ENCODE measurements around the gene CMA1.
"Not testable (repeated sequence)": the region's sequence is repeated elsewhere in the genome, so short reads cannot be mapped to it uniquely, and the experiment has no call there.

CMA1 gene

DNA sequence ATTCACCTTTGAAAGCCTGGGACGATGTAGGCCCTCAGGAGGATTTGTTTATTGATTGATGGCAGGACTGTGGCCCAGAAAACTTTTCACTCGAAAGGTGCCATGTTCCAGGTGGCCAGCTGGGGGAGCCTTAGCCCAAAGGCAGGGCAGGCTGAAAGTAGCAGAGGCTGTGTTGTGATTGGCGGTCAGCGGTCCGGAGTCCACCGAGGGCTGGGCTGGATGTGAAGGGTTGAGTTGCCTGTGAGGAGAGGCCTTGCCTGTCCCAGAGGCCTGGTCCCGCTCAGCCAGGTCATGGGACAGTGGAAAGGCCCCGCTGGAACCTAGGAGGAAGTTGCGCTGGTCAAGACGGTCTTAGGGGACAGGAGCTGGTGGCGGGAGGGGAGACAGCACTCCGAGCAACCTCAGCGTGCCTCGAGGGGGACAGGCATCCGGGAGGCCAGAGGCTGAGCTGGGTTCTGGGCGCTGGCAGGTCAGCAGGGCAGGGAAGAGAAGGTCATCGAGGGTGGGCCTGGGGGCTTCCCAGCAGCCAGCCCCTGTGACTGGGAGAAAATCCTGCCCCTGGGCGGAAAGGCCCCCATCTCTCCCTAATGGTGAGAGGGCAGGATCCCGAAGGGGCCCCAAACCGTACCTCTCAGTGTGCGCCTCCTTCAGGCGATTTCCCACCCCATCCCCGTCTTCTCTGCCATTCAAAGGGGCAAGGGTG lies 26.3 kb downstream of the CMA1 start:
- no peak overlapping the region for H3K4me3 ChIP-seq (ENCODE audit: low read depth, low read length)
- TF ChIP-seq CTCF (conservative IDR thresholded peaks at IDR 0.05; ENCODE audit: low read depth, low read length), result peak; percentile 75
- DNase-seq (ENCODE audit: low read depth), result peak; percentile 33

GRCh38 chr14:24479999-24480398 lies 28.1 kb downstream of the CMA1 start:
- DNase-seq (ENCODE audit: low read depth); H3K4me3 ChIP-seq (ENCODE audit: low read depth, low read length): not testable (repeated sequence)

GRCh38 chr14:24475261-24475660 lies 32.8 kb downstream of the CMA1 start:
- no peak for TF ChIP-seq CTCF (conservative IDR thresholded peaks at IDR 0.05; ENCODE audit: low read depth, low read length)
- no peak overlapping the region for H3K4me3 ChIP-seq (ENCODE audit: low read depth, low read length)
- DNase-seq (ENCODE audit: low read depth), result no peak

GRCh38 chr14:24473211-24473610 lies 34.9 kb downstream of the CMA1 start:
- TF ChIP-seq CTCF (conservative IDR thresholded peaks at IDR 0.05; ENCODE audit: low read depth, low read length), result no peak
- no peak overlapping the region for H3K4me3 ChIP-seq (ENCODE audit: low read depth, low read length)
- DNase-seq (ENCODE audit: low read depth), result no peak

GRCh38 chr14:24470450-24470849 lies 37.6 kb downstream of the CMA1 start:
- not testable (repeated sequence) for DNase-seq (ENCODE audit: low read depth); H3K4me3 ChIP-seq (ENCODE audit: low read depth, low read length)

DNA sequence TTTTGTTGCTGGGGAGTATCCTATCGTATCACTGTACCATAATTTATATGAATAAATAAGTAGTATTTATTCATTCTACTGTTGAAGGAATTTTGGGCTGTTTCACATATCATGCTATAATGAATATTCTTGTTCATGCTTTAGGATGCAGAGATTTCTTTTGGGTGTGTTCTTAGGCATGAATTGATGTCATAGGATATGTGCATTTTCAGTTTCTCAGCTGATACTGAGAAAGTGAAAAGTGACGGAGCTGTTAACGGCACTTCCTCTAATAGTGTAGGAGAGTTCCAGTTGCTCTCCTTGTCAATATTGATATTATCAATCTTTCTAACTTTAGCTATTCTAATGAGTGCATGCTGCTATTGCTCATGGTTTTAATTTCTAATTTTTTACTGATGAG lies 42.3 kb downstream of the CMA1 start:
- DNase-seq (ENCODE audit: low read depth), result no peak
- TF ChIP-seq CTCF (conservative IDR thresholded peaks at IDR 0.05; ENCODE audit: low read depth, low read length), result no peak
- H3K4me3 ChIP-seq (ENCODE audit: low read depth, low read length), result no peak overlapping the region

DNA sequence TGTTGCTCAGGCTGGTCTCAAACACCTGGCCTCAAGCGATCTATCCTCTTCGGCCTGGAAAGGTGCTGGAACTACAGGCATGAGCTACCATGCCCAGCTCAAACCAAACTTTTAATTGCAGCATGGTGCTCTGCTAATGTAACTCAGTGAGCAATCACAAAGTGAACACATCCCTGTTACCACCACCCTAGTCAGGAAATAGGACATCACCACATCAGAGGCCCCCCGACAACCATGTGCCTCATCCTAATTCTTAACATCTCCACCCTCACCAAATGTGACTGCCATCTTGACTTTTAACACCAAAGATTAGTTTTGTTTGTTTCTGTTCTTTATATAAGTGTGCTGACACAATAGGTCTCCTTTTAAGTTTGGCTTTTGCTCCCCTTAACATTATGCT lies 42.7 kb downstream of the CMA1 start:
- no peak for TF ChIP-seq CTCF (conservative IDR thresholded peaks at IDR 0.05; ENCODE audit: low read depth, low read length)

GRCh38 chr14:24463884-24464785 lies 43.9 kb downstream of the CMA1 start:
- no peak for TF ChIP-seq CTCF (conservative IDR thresholded peaks at IDR 0.05; ENCODE audit: low read depth, low read length)
- no peak for DNase-seq (ENCODE audit: low read depth)
- H3K4me3 ChIP-seq (ENCODE audit: low read depth, low read length), result no peak overlapping the region

More for the DNA sequence above, 42.7 kb downstream of the CMA1 start:
- no peak for DNase-seq (ENCODE audit: low read depth)
- no peak overlapping the region for H3K4me3 ChIP-seq (ENCODE audit: low read depth, low read length)
